Fibroblast of pulmonary artery (primary cell): ENCODE data around the gene BPIFB1.

Experiments used
- DNase-seq: peaks from one replicate; pipeline ENCODE4 v3.0.0-alpha.2; 2010; ENCODE audit warnings: low read depth
- H3K4me3 ChIP-seq: replicated peaks from 2 replicates; pipeline ENCODE4 v1.5.1; 2011; ENCODE audit warnings: low read depth, mild to moderate bottlenecking, control low read depth, low read length, moderate library complexity
- TF ChIP-seq, protein P1 (sequence below): IDR thresholded peaks from 2 replicates; pipeline ENCODE4 v1.5.1; 2011; ENCODE audit warnings: mild to moderate bottlenecking, control low read depth, low read length, inconsistent platforms; ENCODE audit errors: missing control alignments

The BPIFB1 gene

GRCh38 chr20:33239979-33240736 is 42.9 kb upstream of the BPIFB1 start:
- no peak for DNase-seq
- TF ChIP-seq, protein P1, sequence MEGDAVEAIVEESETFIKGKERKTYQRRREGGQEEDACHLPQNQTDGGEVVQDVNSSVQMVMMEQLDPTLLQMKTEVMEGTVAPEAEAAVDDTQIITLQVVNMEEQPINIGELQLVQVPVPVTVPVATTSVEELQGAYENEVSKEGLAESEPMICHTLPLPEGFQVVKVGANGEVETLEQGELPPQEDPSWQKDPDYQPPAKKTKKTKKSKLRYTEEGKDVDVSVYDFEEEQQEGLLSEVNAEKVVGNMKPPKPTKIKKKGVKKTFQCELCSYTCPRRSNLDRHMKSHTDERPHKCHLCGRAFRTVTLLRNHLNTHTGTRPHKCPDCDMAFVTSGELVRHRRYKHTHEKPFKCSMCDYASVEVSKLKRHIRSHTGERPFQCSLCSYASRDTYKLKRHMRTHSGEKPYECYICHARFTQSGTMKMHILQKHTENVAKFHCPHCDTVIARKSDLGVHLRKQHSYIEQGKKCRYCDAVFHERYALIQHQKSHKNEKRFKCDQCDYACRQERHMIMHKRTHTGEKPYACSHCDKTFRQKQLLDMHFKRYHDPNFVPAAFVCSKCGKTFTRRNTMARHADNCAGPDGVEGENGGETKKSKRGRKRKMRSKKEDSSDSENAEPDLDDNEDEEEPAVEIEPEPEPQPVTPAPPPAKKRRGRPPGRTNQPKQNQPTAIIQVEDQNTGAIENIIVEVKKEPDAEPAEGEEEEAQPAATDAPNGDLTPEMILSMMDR: no peak
- no peak overlapping the region for H3K4me3 ChIP-seq

- no peak overlapping the region for H3K4me3 ChIP-seq
- no peak for DNase-seq
- TF ChIP-seq, protein P1: no peak
These were observed 42.1 kb upstream of the BPIFB1 start for GRCh38 chr20:33240923-33241322.

- no peak overlapping the region for H3K4me3 ChIP-seq
- TF ChIP-seq, protein P1: no peak
- DNase-seq: no peak
These were observed 40.5 kb upstream of the BPIFB1 start for GRCh38 chr20:33242319-33243100.

- DNase-seq: no peak
- TF ChIP-seq, protein P1: no peak
- no peak overlapping the region for H3K4me3 ChIP-seq
These were observed 36.9 kb upstream of the BPIFB1 start for GRCh38 chr20:33246077-33246476.

DNA sequence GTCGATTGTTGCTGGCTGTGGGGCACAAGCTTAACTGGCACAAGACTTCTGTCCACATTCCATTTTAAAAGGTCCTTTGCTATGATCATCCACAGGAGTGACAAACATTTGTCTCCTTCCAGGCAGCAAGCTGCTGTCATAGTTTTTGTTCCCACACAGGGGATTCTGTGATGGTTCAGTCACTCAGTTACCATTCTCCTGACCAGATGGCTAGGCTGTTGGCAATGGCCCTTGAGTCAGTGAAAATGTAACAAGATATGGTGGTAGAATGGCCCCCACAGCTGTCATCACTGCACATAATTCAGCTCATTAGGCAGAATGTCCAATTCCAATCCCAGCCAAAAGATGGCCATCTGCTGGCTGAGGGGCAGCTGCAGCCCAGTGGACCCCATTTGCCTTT is 33.6 kb upstream of the BPIFB1 start:
- no peak for DNase-seq
- TF ChIP-seq, protein P1: no peak
- H3K4me3 ChIP-seq: no peak overlapping the region

GRCh38 chr20:33250666-33251065 is 32.3 kb upstream of the BPIFB1 start:
- H3K4me3 ChIP-seq: no peak overlapping the region
- DNase-seq: no peak
- TF ChIP-seq, protein P1: no peak
